K562 (cell line): ENCODE measurements around the gene TSHR. TPM values are rescaled to one million over a fixed set of nuclear protein-coding genes. Genes with fewer than 3 reads are reported as not detected.

Experiments
- ATAC-seq: fragments of 200-7000 bp; cut with Tn5 transposase; 3 replicates; pipeline ENCODE4 v1.9.1; 2020; ENCODE audit warnings: moderate library complexity
- BruUV-seq: library from RNA; stranded (reverse); fragments of 400-500 nt; replicated peaks from 2 replicates; lab custom pipeline; 2021; lab: Mats Ljungman, UMichigan
- CTCF ChIA-PET: fragments of 300-600 bp; formaldehyde crosslinking; extraction: SDS; loops from one replicate; lab custom pipeline; 2021; ENCODE audit warnings: low intra/inter-chr PET ratio; lab: Yijun Ruan, JAX
- POLR2A ChIA-PET: fragments of 300-600, 350-650 bp; sonication (Branson Sonifier 250); formaldehyde crosslinking; extraction: SDS; loops from one replicate; lab custom pipeline; 2021; ENCODE audit warnings: antibody characterized with exemption, inconsistent platforms; lab: Yijun Ruan, JAX
- DNase-seq, 4 experiments: peaks; one replicate each; pipeline versions ENCODE4 v3.0.0 to v3.0.0-alpha.2; 2011 to 2018; ENCODE audit warnings: low spot score in 3 of 4, mixed read lengths in 3 of 4; ENCODE audit errors: extremely low read depth in 1 of 4
- FAIRE-seq: peaks from 2 replicates; lab custom pipeline; 2011; peaks lifted over from hg19 to GRCh38; lab: Jason Lieb, UNC
- H2AFZ ChIP-seq: 2 replicates; pipeline ENCODE4 v1.6.0; 2011; ENCODE audit warnings: low read depth, low read length, control low read depth, inconsistent platforms
- H3K27ac ChIP-seq: fragments of 200-600 bp; 3 replicates; pipeline ENCODE4 v1.8.0; 2011; ENCODE audit warnings: low read depth, mild to moderate bottlenecking, control low read depth, inconsistent platforms, low read length, moderate library complexity, mixed read lengths; ENCODE audit errors: extremely low read depth
- H3K27me3 ChIP-seq, 2 experiments: fragments of 300-600 bp in 1 of 2; 2 replicates in 1 of 2; 3 replicates in 1 of 2; pipeline versions ENCODE4 v1.6.0 to v1.8.0; 2011; ENCODE audit warnings: inconsistent platforms in 2 of 2, low read length in 2 of 2, mild to moderate bottlenecking in 1 of 2, mixed read lengths in 1 of 2, moderate library complexity in 1 of 2; ENCODE audit not compliant: control insufficient read depth in 2 of 2, insufficient read depth in 2 of 2
- H3K36me3 ChIP-seq: fragments of 300-600 bp; 3 replicates; pipeline ENCODE4 v1.8.0; 2011; ENCODE audit warnings: mild to moderate bottlenecking, low read length, inconsistent platforms; ENCODE audit not compliant: control insufficient read depth, insufficient read depth
- H3K4me1 ChIP-seq, 2 experiments: fragments of 200-600 bp in 1 of 2; replicated peaks in 1 of 2; 2 replicates in 1 of 2; 3 replicates in 1 of 2; pipeline versions ENCODE4 v1.5.1 to v1.8.0; 2011; ENCODE audit warnings: inconsistent platforms in 2 of 2, low read length in 2 of 2, mild to moderate bottlenecking in 1 of 2, mixed read lengths in 1 of 2, moderate library complexity in 1 of 2; ENCODE audit not compliant: control insufficient read depth in 2 of 2, insufficient read depth in 2 of 2
- H3K4me2 ChIP-seq: 2 replicates; pipeline ENCODE4 v1.6.1; 2011; ENCODE audit warnings: low read length, control low read depth, inconsistent platforms, mixed read lengths; ENCODE audit not compliant: insufficient read depth
- H3K4me3 ChIP-seq: fragments of 200-600 bp; sonication (generic), shearing (Covaris generic); 2 replicates; pipeline ENCODE4 v1.5.1; 2016; ENCODE audit warnings: control low read depth, inconsistent platforms
- H3K79me2 ChIP-seq: fragments of 200-600 bp; 3 replicates; pipeline ENCODE4 v1.8.0; 2011; ENCODE audit warnings: low read length, inconsistent platforms; ENCODE audit not compliant: control insufficient read depth, insufficient read depth
- H3K9ac ChIP-seq, 2 experiments: 2 replicates each; pipeline versions ENCODE4 v1.6.0 to v1.6.1; 2011; ENCODE audit warnings: low read depth in 2 of 2, low read length in 2 of 2, control low read depth in 1 of 2, inconsistent platforms in 1 of 2, mild to moderate bottlenecking in 1 of 2, mixed read lengths in 1 of 2; ENCODE audit not compliant: insufficient read depth in 1 of 2
- H3K9me1 ChIP-seq: one replicate; pipeline ENCODE4 v1.6.0; 2011; ENCODE audit warnings: inconsistent platforms, mild to moderate bottlenecking, low read length, moderate library complexity; ENCODE audit not compliant: control insufficient read depth, insufficient read depth
- H3K9me3 ChIP-seq: replicated peaks from 2 replicates; pipeline ENCODE4 v1.5.1; 2011; ENCODE audit warnings: low read depth, low read length, inconsistent platforms; ENCODE audit not compliant: control insufficient read depth, insufficient read depth
- H4K20me1 ChIP-seq: replicated peaks from 2 replicates; pipeline ENCODE4 v1.6.1; 2011; ENCODE audit warnings: low read length, inconsistent platforms, mixed read lengths; ENCODE audit not compliant: control insufficient read depth, insufficient read depth
- ATF1 ChIP-seq, 2 experiments: fragments of 450-650 bp in 1 of 2; IDR thresholded peaks; 2 replicates each; pipeline ENCODE4 v1.6.1; 2016; ENCODE audit warnings: missing compliant biosample characterization in 1 of 2, missing genetic modification characterization in 1 of 2
- ATF3 ChIP-seq, 2 experiments: fragments of 450-650 bp in 1 of 2; sonication (generic) in 1 of 2; formaldehyde crosslinking in 1 of 2; IDR thresholded peaks in 1 of 2; conservative IDR thresholded peaks in 1 of 2; 2 replicates each; pipeline versions ENCODE4 v1.6.1 to v1.8.1; 2016 to 2023; ENCODE audit warnings: mild to moderate bottlenecking in 2 of 2, moderate library complexity in 2 of 2, inconsistent platforms in 1 of 2, missing genetic modification reagents in 1 of 2
- CCAR2 ChIP-seq: fragments of 200-400 bp; formaldehyde crosslinking; IDR thresholded peaks from 2 replicates; pipeline ENCODE4 v1.6.1; 2017; ENCODE audit warnings: mild to moderate bottlenecking, low read depth, low read length
- CTBP1 ChIP-seq: fragments of 450-650 bp; IDR thresholded peaks from 2 replicates; pipeline ENCODE4 v1.6.1; 2016; ENCODE audit warnings: borderline replicate concordance
- CXXC5 ChIP-seq: fragments of 250-450 bp; sonication (Bioruptor Pico); IDR thresholded peaks from 2 replicates; pipeline ENCODE4 v1.8.0; 2022; ENCODE audit warnings: inconsistent platforms, mild to moderate bottlenecking, moderate library complexity
- DDX20 ChIP-seq: fragments of 450-650 bp; IDR thresholded peaks from 2 replicates; pipeline ENCODE4 v1.6.1; 2016; ENCODE audit warnings: missing genetic modification characterization, low read depth, mild to moderate bottlenecking, missing compliant biosample characterization, moderate library complexity
- ELF1 ChIP-seq: fragments of 200-800 bp; sonication (Bioruptor generic); IDR thresholded peaks from 2 replicates; pipeline ENCODE4 v1.6.1; 2016; ENCODE audit warnings: missing genetic modification characterization, missing compliant biosample characterization
- EWSR1 ChIP-seq: fragments of 450-650 bp; IDR thresholded peaks from 2 replicates; pipeline ENCODE4 v1.6.1; 2018; ENCODE audit warnings: borderline replicate concordance, mild to moderate bottlenecking, low read depth, moderate library complexity; ENCODE audit not compliant: partially characterized antibody
- HCFC1 ChIP-seq: IDR thresholded peaks from 2 replicates; pipeline ENCODE4 v1.6.1; 2012; ENCODE audit warnings: low read depth, low read length, improper control_type of control experiment
- MAX ChIP-seq: sonication (generic); formaldehyde crosslinking; IDR thresholded peaks from 2 replicates; pipeline ENCODE4 v1.9.0; 2022; ENCODE audit warnings: mild to moderate bottlenecking, missing genetic modification reagents
- POLR2A ChIP-seq: fragments of 450-650 bp; conservative IDR thresholded peaks from 2 replicates; pipeline ENCODE4 v1.6.1; 2016
- RBM22 ChIP-seq: fragments of 200-400 bp; formaldehyde crosslinking; IDR thresholded peaks from 2 replicates; pipeline ENCODE4 v1.6.1; 2018; ENCODE audit warnings: low read length, low read depth; ENCODE audit not compliant: poor library complexity, severe bottlenecking
- STAG1 ChIP-seq: sonication (generic); formaldehyde crosslinking; IDR thresholded peaks from 2 replicates; pipeline ENCODE4 v1.5.0; 2020; ENCODE audit warnings: missing genetic modification reagents, borderline replicate concordance
- ZBTB1 ChIP-seq: sonication (generic); formaldehyde crosslinking; IDR thresholded peaks from 2 replicates; pipeline ENCODE4 v1.8.1; 2023; ENCODE audit warnings: missing genetic modification reagents, low read depth, mild to moderate bottlenecking, borderline replicate concordance
- ZBTB8A ChIP-seq: fragments of 450-650 bp; IDR thresholded peaks from 2 replicates; pipeline ENCODE4 v1.6.1; 2018; ENCODE audit warnings: mild to moderate bottlenecking, moderate library complexity; ENCODE audit not compliant: partially characterized antibody
- ZFP1 ChIP-seq: fragments of 450-650 bp; formaldehyde crosslinking; IDR thresholded peaks from 2 replicates; pipeline ENCODE4 v1.4.0; 2020; ENCODE audit warnings: mild to moderate bottlenecking, mixed read lengths
- ZFPM2 ChIP-seq: fragments of 250-450 bp; sonication (Bioruptor Pico); IDR thresholded peaks from 2 replicates; pipeline ENCODE4 v1.5.1; 2022; ENCODE audit warnings: mild to moderate bottlenecking
- ZNF232 ChIP-seq: sonication (generic); formaldehyde crosslinking; IDR thresholded peaks from 2 replicates; pipeline ENCODE4 v1.8.0; 2022; ENCODE audit warnings: mild to moderate bottlenecking, missing genetic modification reagents
- ZNF431 ChIP-seq: sonication (generic); formaldehyde crosslinking; IDR thresholded peaks from 2 replicates; pipeline ENCODE4 v1.8.0; 2022; ENCODE audit warnings: mild to moderate bottlenecking, missing genetic modification reagents
- WGBS: fragments of 100-300 bp; shearing (Covaris generic); methylation state at CpG from one replicate; pipeline ENCODE4 v1.1.6; 2016; ENCODE audit warnings: low coverage, mixed read lengths; ENCODE audit not compliant: insufficient coverage; ENCODE audit errors: missing lambda C conversion rate; 5-methylcytosine and 5-hydroxymethylcytosine counted together
- in situ Hi-C: fragments of 300-500 bp; cut with MboI; formaldehyde crosslinking; loops from 4 replicates; pipeline ENCODE4 v1.15.0; 2018; ENCODE audit warnings: inconsistent platforms, mixed read lengths
- intact Hi-C: fragments of 100-400 bp; cut with micrococcal nuclease; formaldehyde crosslinking; loops from 2 replicates; pipeline ENCODE4 v1.14.2; 2022
- polyA plus RNA-seq, 8 experiments: library from polyadenylated mRNA; depleted of rRNA in 4 of 8; stranded (reverse) in 5 of 8; unstranded in 3 of 8; fragments of >200 nt; fragmentation: Nextera tagmentation in 2 of 8; fragmentation: Illumina TruSeq in 1 of 8; extraction: Ambion mirVana in 2 of 8; extraction: Trizol in 1 of 8; gene quantifications; 2 replicates each; pipeline versions ENCODE4 v1.2.1 to v1.2.3, GENCODE V29; 2011 to 2014; ENCODE audit warnings: inconsistent platforms in 1 of 8, missing spikeins in 1 of 8
- total RNA-seq, 7 experiments: library from RNA; depleted of rRNA in 6 of 7; stranded (reverse); fragments of >200 nt in 6 of 7; fragmentation: Illumina TruSeq in 2 of 7; extraction: Trizol in 2 of 7; gene quantifications; 2 replicates each; pipeline versions ENCODE4 v1.2.1 to v1.2.3, GENCODE V29; 2011 to 2021; ENCODE audit warnings: low replicate concordance in 1 of 7
- TF ChIP-seq, protein P1 (sequence below): fragments of 450-650 bp; formaldehyde crosslinking; IDR thresholded peaks from 2 replicates; pipeline ENCODE4 v1.4.0; 2020; ENCODE audit warnings: mild to moderate bottlenecking, mixed read lengths

The TSHR gene
- total and polyA plus RNA-seq, 9 of the 15 experiments (the other 6 are each of a cell fraction or from before 2014, with no cell fraction given), result 0.01 to 0.10 TPM; not detected in 7

DNA sequence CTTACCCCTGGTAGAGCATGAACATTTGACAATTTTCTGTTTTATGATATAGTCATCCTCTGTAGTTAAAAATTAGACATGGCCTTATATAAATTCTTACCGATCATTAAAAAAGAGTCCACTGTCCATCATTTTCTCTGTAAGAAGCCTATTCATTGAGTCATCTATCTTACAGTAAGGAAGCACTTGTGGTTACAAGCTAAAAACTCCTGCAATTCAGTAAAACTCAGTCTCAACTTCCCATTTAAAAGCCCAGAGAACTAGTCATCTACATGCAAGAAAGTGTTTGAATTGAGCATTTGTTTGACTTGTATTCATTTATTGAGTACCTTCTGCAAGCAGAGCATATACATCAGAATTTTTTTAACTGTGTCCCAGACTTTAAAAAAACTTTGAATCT is 202.0 kb downstream of the TSHR start (continued):
- TF ChIP-seq, protein P1, sequence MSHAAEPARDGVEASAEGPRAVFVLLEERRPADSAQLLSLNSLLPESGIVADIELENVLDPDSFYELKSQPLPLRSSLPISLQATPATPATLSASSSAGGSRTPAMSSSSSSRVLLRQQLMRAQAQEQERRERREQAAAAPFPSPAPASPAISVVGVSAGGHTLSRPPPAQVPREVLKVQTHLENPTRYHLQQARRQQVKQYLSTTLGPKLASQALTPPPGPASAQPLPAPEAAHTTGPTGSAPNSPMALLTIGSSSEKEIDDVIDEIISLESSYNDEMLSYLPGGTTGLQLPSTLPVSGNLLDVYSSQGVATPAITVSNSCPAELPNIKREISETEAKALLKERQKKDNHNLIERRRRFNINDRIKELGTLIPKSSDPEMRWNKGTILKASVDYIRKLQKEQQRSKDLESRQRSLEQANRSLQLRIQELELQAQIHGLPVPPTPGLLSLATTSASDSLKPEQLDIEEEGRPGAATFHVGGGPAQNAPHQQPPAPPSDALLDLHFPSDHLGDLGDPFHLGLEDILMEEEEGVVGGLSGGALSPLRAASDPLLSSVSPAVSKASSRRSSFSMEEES (CRISPR knock-in tag), result no peak
- TF ChIP-seq ELF1, result no peak
- TF ChIP-seq ZFPM2 (CRISPR knock-in tag), result no peak
- TF ChIP-seq ZNF232, result no peak
- TF ChIP-seq EWSR1, result no peak
- no peak for TF ChIP-seq ZFP1 (CRISPR knock-in tag)
- TF ChIP-seq POLR2A, result no peak
- TF ChIP-seq ATF1 (CRISPR knock-in tag; IDR thresholded peaks at IDR 0.05), result no peak
- no peak for TF ChIP-seq ATF1 (tag; IDR thresholded peaks at IDR 0.05)
- TF ChIP-seq ZNF431 (CRISPR knock-in tag), result no peak
- no peak for TF ChIP-seq CCAR2
- TF ChIP-seq STAG1 (CRISPR knock-in tag), result no peak
- no peak for TF ChIP-seq CTBP1

DNA sequence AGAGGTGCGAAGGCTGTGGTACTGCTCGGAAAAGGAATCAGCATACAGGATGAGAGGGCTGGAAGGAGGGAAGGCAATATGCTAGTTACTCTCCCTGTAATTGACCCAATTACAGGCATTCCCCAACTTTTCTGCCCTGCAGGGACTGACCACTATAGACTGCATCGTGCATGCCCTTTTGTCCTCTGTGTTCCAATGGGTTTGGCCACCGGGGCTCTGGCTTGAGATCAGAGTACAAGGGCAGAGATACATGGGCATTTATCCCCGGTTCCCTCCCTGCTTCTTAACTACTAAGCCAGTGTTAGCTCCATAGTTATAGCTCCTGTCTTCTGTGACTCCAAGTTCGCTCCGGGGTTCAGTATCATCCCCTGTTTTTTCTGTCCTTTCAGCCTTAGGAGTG is 205.7 kb downstream of the TSHR start:
- ChIA-PET POLR2A (no interaction called here), CTCF (no interaction called here)
- no peak overlapping the region for H3K27ac ChIP-seq
- intact Hi-C loops, result no loop called here
- H3K9ac ChIP-seq, result no peak overlapping the region
- H3K79me2 ChIP-seq, result no peaks in the 10 kb centered on the region
- H3K9me1 ChIP-seq, result no peaks in the 10 kb centered on the region
- no peak overlapping the region for H3K4me2 ChIP-seq
- no peak for DNase-seq
- WGBS, result 64% methylated on average over 7 of the region's 7 CpGs
- no peaks in the 10 kb centered on the region for H3K36me3 ChIP-seq
- H3K9me3 ChIP-seq, result no peaks in the 10 kb centered on the region
- in situ Hi-C loops, result no loop called here
- no TSS peak for BruUV-seq
- no peak for ATAC-seq
- H3K4me1 ChIP-seq, result peaks cover 0 to 22% of the 10 kb centered on the region in 2 experiments; a peak in 3 of 5 replicates
- no peak for FAIRE-seq
- H3K4me3 ChIP-seq, result no peak overlapping the region
- no peaks in the 10 kb centered on the region for H4K20me1 ChIP-seq
- H2AFZ ChIP-seq, result no peak overlapping the region
- H3K27me3 ChIP-seq, result no peaks in the 10 kb centered on the region
- no peak for TF ChIP-seq RBM22
- TF ChIP-seq DDX20 (tag), result no peak
- no peak for TF ChIP-seq ZBTB1 (CRISPR knock-in tag)
- TF ChIP-seq ZBTB8A, result no peak
- no peak for TF ChIP-seq MAX (CRISPR knock-in tag)
- no peak for TF ChIP-seq CXXC5 (CRISPR knock-in tag)
- no peak for TF ChIP-seq ATF3 (IDR thresholded peaks at IDR 0.05)
- TF ChIP-seq ATF3 (CRISPR knock-in tag; conservative IDR thresholded peaks at IDR 0.05), result no peak
- TF ChIP-seq HCFC1, result no peak
